NB4 (cell line): Measurements from ENCODE around the gene ACSS2.

Experiments
- DNase-seq: peaks from one replicate; pipeline ENCODE4 v3.0.0; 2010; ENCODE audit warnings: low read depth
- H3K4me3 ChIP-seq: one replicate; pipeline ENCODE4 v1.5.1; 2011; ENCODE audit warnings: mild to moderate bottlenecking, low read depth, low read length, moderate library complexity
- MYC ChIP-seq: IDR thresholded peaks from 2 replicates; pipeline ENCODE4 v1.6.1; 2011; ENCODE audit warnings: low read depth, low read length
- POLR2A ChIP-seq: IDR thresholded peaks from 2 replicates; pipeline ENCODE4 v1.6.1; 2011; ENCODE audit warnings: mild to moderate bottlenecking; ENCODE audit not compliant: insufficient read length; ENCODE audit errors: extremely low read depth
- TF ChIP-seq, protein P1 (sequence below): IDR thresholded peaks from 2 replicates; pipeline ENCODE4 v1.6.1; 2011; ENCODE audit warnings: low read depth, low read length
- TF ChIP-seq, protein P2 (sequence below): IDR thresholded peaks from one replicate; pipeline ENCODE4 v1.5.1; 2012; ENCODE audit warnings: low read depth, low read length

The ACSS2 gene

DNA sequence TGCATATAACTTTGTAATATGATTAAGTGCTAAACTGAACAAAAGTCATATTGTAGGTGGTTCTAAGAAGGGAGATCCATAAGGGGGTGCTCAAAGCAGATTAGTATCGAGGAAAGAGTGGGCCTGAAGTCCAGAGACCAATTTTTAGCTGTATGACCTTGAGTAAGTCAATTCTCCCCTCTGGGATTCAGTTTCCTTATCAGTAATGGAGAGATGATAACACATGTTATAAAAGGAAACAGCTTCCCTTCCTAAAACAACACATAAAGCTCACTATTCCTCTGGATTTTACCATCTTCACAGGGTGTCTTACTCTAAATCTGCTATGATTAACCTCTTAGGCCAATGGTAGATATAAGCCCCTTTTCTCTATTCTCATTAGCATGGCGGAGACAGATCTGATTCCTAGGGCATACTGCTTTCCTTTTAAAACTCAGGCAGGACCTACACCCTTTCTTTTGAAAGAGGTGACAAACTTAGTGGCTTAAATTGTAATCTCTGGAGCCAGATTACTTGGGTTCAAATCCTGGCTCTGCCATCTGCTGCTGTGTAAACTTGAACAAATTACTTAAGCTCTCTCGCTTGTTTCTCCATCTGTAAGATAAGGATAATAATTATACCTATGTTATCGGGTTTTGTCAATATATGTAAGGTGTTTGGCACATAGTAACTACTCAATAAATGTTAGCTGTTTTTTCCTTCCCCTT lies 39.5 kb downstream of the ACSS2 start:
- no peak for DNase-seq
- TF ChIP-seq MYC: no peak
- no peak for TF ChIP-seq POLR2A
- no peak overlapping the region for H3K4me3 ChIP-seq

DNA sequence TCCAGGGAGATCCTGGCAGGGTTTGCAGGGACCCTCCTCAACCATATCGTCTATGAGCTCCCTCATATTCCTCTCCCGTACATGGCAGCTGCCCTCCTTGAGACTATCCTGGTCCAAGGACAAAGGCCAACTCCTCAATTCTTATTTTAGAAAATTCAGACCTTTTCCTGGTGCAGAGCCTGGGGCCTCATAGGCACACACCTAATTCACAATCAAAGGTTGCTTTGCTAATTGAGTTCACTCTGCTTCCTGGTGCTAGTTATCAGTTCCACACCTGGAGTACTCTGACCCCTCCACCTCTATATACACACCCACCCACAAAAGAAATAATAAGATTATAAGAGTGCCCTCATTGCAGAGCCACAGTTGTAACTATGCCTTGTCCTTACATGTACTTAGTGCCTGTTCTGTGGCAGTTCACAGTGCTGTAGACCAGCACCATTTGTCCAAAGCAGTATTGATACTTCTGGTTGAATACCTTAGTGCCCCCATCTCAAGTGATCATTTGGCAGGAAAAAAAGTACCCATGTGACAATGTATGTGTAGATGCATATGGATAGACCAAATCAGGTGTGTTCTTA lies 40.5 kb downstream of the ACSS2 start:
- H3K4me3 ChIP-seq: no peak overlapping the region
- TF ChIP-seq, protein P1, sequence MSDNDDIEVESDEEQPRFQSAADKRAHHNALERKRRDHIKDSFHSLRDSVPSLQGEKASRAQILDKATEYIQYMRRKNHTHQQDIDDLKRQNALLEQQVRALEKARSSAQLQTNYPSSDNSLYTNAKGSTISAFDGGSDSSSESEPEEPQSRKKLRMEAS: no peak
- TF ChIP-seq, protein P2, sequence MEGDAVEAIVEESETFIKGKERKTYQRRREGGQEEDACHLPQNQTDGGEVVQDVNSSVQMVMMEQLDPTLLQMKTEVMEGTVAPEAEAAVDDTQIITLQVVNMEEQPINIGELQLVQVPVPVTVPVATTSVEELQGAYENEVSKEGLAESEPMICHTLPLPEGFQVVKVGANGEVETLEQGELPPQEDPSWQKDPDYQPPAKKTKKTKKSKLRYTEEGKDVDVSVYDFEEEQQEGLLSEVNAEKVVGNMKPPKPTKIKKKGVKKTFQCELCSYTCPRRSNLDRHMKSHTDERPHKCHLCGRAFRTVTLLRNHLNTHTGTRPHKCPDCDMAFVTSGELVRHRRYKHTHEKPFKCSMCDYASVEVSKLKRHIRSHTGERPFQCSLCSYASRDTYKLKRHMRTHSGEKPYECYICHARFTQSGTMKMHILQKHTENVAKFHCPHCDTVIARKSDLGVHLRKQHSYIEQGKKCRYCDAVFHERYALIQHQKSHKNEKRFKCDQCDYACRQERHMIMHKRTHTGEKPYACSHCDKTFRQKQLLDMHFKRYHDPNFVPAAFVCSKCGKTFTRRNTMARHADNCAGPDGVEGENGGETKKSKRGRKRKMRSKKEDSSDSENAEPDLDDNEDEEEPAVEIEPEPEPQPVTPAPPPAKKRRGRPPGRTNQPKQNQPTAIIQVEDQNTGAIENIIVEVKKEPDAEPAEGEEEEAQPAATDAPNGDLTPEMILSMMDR: no peak
- TF ChIP-seq MYC: no peak
- TF ChIP-seq POLR2A: no peak
- DNase-seq: no peak

DNA sequence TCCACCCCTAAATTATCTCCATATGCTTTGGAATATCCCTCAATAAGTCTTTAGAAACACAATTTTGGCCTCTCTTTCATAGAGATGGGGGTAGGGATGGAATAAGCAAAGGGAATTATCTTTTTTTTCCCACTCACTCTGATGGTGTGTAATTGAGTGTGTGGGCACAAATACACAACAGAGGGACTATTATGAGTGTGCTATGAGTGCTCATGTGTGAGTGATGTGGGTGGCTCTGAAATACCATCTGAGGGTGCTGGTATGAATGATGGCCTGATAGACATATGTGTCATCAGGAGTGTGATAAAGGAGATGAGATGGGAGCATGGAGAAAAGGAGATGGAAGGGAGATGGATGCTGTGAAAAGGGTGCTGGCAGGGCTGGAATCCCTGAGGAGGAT lies 43.6 kb downstream of the ACSS2 start:
- TF ChIP-seq, protein P1: no peak
- TF ChIP-seq, protein P2: no peak
- no peak for DNase-seq
- H3K4me3 ChIP-seq: no peak overlapping the region

DNA sequence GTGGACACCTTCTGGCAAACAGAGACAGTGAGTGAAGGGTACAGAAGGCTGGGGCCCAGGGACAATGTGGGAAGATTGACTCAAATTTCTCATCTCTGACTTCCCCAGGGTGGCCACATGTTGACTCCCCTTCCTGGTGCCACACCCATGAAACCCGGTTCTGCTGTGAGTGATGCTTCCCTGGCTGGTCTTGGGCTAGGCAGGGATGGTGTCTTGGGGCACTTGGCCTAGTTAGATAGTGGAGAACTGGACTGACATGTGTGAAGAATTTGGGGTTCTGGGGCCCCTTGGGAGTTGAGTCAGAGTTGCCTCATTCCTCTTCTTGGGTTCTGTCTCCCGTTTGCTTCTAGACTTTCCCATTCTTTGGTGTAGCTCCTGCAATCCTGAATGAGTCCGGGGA lies 45.0 kb downstream of the ACSS2 start:
- TF ChIP-seq, protein P1: no peak
- TF ChIP-seq, protein P2: no peak
- no peak for TF ChIP-seq MYC
- TF ChIP-seq POLR2A: no peak
- no peak overlapping the region for H3K4me3 ChIP-seq
- no peak for DNase-seq

DNA sequence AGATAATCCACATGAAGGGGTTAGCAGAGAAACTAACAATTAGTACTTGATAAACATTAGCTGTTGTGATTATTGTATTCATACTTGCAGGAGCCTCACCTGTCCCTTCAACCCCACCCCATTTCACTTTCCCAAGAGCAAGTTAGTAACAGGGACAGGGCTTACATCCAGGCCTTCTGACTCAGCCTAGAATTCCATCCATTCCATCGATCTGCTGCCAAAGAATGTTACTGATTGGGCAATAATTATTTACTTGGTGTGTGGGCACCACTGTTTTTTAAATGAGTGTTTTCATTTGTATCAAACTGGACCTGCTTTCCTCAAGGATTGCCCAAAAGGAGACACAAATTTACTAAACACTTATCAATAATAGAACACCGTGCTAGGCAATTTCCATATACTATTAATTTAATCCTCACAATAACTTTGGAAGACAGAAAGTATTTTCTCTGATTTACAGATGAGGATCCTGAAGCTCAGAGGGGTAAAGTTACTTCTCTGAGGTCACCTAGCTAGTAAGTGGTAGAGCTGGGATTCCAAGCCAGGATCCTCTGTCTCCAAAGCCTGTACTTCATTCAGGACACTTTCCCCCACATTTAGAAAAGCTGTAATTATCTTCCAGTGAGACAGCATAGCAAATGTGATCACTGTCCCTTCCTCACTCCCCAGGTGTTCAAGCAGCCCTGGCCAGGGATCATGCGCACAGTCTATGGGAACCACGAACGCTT lies 46.4 kb downstream of the ACSS2 start:
- no peak for DNase-seq
- no peak overlapping the region for H3K4me3 ChIP-seq
- no peak for TF ChIP-seq POLR2A
- TF ChIP-seq, protein P1: no peak
- TF ChIP-seq, protein P2: no peak
- TF ChIP-seq MYC: no peak

DNA sequence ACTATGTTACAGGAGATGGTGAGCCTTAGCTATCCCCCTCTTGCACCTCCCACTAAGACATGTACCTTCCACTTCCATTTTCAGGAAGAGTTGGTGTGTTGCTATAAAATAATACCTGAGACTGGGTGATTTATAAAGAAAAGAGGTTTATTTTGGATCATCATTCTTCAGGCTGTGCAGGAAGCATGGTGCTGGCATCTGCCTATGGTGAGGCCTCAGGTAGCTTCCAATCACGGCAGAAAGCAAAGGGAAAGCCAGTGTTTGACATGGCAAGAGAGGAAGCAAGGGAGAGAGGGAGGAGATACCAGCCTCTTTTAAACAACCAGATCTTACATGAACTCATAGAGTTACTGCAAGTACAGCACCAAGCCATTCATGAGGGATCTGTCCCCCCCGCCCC lies 47.0 kb downstream of the ACSS2 start:
- TF ChIP-seq POLR2A: no peak
- TF ChIP-seq, protein P1: no peak
- no peak for TF ChIP-seq MYC
- TF ChIP-seq, protein P2: no peak
- no peak for DNase-seq
- H3K4me3 ChIP-seq: no peak overlapping the region
